Regular cardiac myocyte (primary cell): ENCODE results near the gene C11orf42. TPM values are rescaled to one million over a fixed set of nuclear protein-coding genes. Genes with fewer than 3 reads are reported as not detected.

Experiments
- total RNA-seq: library from RNA; depleted of rRNA; stranded (reverse); fragments of >200 nt; gene quantifications from 2 replicates; pipeline ENCODE4 v1.2.3, GENCODE V29; 2014

C11orf42 gene, protein sequence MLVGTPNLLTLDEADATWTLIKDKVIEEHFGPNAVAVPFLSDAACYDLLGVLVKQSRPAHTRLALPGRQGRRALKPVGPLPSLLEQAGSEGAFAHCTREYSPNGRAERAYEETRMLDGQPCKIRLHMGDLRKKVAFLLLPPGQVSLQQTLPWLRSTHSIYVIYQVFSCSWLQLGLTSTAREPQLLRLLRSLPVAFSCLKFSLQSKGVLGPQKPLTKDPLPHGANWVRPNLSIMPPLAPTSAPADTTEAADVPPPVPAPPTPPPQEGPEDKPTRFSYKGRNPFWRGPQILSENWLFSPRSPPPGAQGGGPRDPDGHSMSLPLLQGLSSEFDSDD
- not detected in 2 replicates for total RNA-seq

DNA sequence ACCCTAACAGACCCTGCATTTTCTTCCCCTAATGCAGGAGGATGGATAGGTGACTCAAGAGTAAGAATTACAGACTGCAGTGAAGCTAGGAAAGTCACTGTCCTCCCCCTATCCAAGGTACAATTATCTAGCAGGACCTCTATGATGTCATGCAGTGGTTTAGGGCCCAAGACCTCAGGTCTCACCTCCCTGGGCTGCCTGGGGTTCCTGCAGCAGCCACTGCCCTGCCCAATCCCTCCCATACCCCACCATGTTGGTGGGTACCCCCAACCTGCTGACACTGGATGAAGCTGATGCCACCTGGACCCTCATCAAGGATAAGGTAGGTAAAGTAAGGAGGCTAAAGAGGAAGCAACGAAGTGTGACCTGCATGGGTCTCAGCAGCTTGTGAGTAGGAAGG is at the start of gene C11orf42:
Gene C11orf42, plus strand, starts transcription at position 192 of the 400 bp plus-strand sequence. Its CDS starts 59 bp downstream, at position 251.

DNA sequence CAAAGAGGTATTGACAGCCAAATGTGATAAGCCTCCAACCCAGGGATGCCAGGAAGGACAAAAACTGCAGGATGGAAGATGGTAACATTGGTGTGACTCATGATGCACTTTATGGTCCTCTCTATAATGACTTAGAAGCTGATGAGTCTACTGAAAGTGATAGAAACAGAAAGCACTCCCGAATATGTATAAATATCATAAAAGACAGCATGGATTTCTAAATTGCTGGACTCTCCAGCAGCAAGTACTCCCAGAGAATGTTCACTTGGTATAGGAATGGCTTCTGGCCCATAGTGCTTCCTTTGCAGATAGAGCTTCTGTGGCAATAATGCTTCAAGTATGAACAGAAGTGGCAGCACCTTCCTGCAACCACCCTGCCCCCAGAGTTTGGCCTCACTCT is 35.1 kb upstream of the C11orf42 start, which contains the start of gene OR52B2:
Gene OR52B2, minus strand, starts transcription at position 101 of the 400 bp plus-strand sequence. Its CDS starts 0 bp downstream, at position 101.

DNA sequence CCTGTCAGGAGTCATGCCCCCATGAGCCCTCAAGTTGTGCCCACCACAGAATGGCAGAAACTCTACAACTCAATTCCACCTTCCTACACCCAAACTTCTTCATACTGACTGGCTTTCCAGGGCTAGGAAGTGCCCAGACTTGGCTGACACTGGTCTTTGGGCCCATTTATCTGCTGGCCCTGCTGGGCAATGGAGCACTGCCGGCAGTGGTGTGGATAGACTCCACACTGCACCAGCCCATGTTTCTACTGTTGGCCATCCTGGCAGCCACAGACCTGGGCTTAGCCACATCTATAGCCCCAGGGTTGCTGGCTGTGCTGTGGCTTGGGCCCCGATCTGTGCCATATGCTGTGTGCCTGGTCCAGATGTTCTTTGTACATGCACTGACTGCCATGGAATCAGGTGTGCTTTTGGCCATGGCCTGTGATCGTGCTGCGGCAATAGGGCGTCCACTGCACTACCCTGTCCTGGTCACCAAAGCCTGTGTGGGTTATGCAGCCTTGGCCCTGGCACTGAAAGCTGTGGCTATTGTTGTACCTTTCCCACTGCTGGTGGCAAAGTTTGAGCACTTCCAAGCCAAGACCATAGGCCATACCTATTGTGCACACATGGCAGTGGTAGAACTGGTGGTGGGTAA is 6.1 kb upstream of the C11orf42 start, which contains the start of gene OR52W1:
Gene OR52W1, plus strand, starts transcription at position 51 of the 637 bp plus-strand sequence. Its CDS starts 0 bp downstream, at position 51.

DNA sequence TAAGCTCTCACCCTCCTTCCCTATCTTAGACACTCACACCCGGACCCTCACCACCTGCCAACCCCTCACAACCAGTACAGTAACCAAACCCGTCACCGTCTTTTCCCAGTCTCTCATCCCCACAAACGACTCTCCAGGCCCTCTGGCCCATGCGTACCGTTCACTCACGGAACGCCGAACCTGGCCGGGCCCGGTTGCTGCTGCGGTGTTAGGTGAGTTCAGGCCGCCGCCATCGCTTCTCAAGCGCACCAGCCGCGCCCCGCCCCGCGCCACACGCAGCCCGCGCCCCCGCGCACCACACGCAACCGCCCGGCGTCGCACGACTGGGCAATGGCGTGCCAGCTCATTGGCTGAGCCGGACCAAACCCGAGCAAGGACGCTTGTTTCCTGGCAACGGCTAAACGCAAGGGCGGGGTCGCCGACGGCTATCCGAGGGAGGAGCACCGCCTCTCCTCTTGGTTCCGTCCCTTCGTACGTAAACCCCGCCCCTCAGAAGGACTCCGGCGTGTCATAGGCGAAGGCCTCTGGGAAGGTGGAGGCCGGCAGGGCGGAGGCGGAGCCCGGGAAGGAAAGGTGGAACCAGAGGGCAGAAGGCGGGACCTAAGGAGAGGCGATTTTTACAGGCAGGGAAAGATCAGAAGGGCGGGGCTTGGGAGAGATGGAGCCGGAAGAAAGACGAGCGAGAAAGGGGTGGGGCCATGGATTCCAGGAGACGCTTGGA is 29.2 kb downstream of the C11orf42 start, which contains the start of gene FHIP1B:
Gene FHIP1B, minus strand, starts transcription at position 250 of the 721 bp plus-strand sequence. CDS start 10,120 bp downstream, outside the sequence.

DNA sequence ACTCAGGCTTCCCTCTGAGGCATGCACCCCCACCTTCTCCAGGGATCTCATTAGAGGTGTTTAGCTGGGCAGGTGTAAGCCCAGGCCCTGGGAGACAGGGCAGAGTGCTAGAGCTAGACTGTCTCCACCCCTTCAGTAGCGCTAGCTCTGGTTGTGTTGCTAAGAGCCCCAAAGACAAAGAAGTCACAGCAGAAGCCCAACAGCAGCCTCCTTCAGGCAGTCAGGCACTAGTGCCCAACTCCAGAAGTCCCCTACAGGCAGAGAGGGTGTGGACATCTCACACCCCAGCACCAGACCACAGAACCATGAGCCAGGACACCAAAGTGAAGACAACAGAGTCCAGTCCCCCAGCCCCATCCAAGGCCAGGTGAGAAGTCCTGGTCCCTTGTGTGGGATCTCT is 33.5 kb downstream of the C11orf42 start, which contains the start of gene CNGA4:
Gene CNGA4, plus strand, starts transcription at position 188 of the 400 bp plus-strand sequence. Its CDS starts 118 bp downstream, at position 306.

Other genes with a start within 250 kb of the C11orf42 start
- not detected in 2 replicates for gene OR56A5, start 237.1 kb upstream of the C11orf42 start, total RNA-seq
- gene OR52L1, start 218.6 kb upstream of the C11orf42 start, total RNA-seq = not detected in 2 replicates
- gene OR56A4, start 198.6 kb upstream of the C11orf42 start, total RNA-seq = not detected in 2 replicates
- not detected in 2 replicates for gene OR56A1, start 174.8 kb upstream of the C11orf42 start, total RNA-seq
- gene OR56B4, start 97.9 kb upstream of the C11orf42 start, total RNA-seq = not detected in 2 replicates
- gene OR52B2, start 35.2 kb upstream of the C11orf42 start, total RNA-seq = not detected in 2 replicates
- not detected in 2 replicates for gene OR52W1, start 6.3 kb upstream of the C11orf42 start, total RNA-seq
- gene FHIP1B, start 29.1 kb downstream of the C11orf42 start, total RNA-seq = 7.7 and 10.1 TPM in 2 replicates
- gene CNGA4, start 33.5 kb downstream of the C11orf42 start, total RNA-seq = under 0.01 and 0.19 TPM in 2 replicates
- not detected in 2 replicates for gene CCKBR, start 54.3 kb downstream of the C11orf42 start, total RNA-seq
- gene CAVIN3, start 114.9 kb downstream of the C11orf42 start, total RNA-seq = 189 and 198 TPM in 2 replicates
- gene SMPD1, start 184.9 kb downstream of the C11orf42 start, total RNA-seq = 39.1 and 57.2 TPM in 2 replicates
- gene APBB1, start 213.5 kb downstream of the C11orf42 start, total RNA-seq = 34.5 and 53.3 TPM in 2 replicates
- gene HPX, start 235.4 kb downstream of the C11orf42 start, total RNA-seq = 0.38 and 0.85 TPM in 2 replicates